ENCODE measurements around the gene ZNF592. TPM values are rescaled to one million over a fixed set of nuclear protein-coding genes. Genes with fewer than 3 reads are reported as not detected.

ZNF592 gene
- total RNA-seq, 1 experiment from 2014 or later, result 49.6 TPM

- H3K36me3 Mint-ChIP-seq (ENCODE audit: insufficient read depth, unreplicated experiment), result peaks cover 27% of the 10 kb centered on the region
- no peaks in the 10 kb centered on the region for H3K9me3 Mint-ChIP-seq (ENCODE audit: low read depth, unreplicated experiment)
- CTCF ChIA-PET, result no interaction called here
- TF ChIP-seq CTCF (IDR thresholded peaks at IDR 0.05; ENCODE audit: unreplicated experiment), result no peak
- BruUV-seq (replicated peaks), result no TSS peak
- peak overlapping the region; percentile 39 for H3K27ac Mint-ChIP-seq (ENCODE audit: unreplicated experiment)
- no peak for DNase-seq
- no peak overlapping the region for H3K4me3 Mint-ChIP-seq (ENCODE audit: low read depth, unreplicated experiment)
- intact Hi-C loops (cut with micrococcal nuclease; ENCODE audit: unreplicated experiment), result no loop called here
- no peaks in the 10 kb centered on the region for H3K27me3 Mint-ChIP-seq (ENCODE audit: unreplicated experiment)
- H3K4me1 Mint-ChIP-seq (ENCODE audit: low read depth, unreplicated experiment), result peaks cover 52% of the 10 kb centered on the region
Measured at GRCh38 chr15:84737005-84737404, 11.4 kb upstream of the ZNF592 start.

- intact Hi-C loops (cut with micrococcal nuclease; ENCODE audit: unreplicated experiment), result no loop called here
- Mint-ChIP-seq H3K9me3 (ENCODE audit: low read depth, unreplicated experiment) (no peaks in the 10 kb centered on the region), H3K27ac (ENCODE audit: unreplicated experiment) (no peak overlapping the region), H3K36me3 (ENCODE audit: insufficient read depth, unreplicated experiment) (peaks cover 3% of the 10 kb centered on the region), H3K27me3 (ENCODE audit: unreplicated experiment) (no peaks in the 10 kb centered on the region), H3K4me1 (ENCODE audit: low read depth, unreplicated experiment) (peaks cover 25% of the 10 kb centered on the region), H3K4me3 (ENCODE audit: low read depth, unreplicated experiment) (no peak overlapping the region)
- BruUV-seq (replicated peaks), result no TSS peak
- CTCF ChIA-PET, result no interaction called here
- TF ChIP-seq CTCF (IDR thresholded peaks at IDR 0.05; ENCODE audit: unreplicated experiment), result no peak
- no peak for DNase-seq
Measured at GRCh38 chr15:84740691-84741090, 7.7 kb upstream of the ZNF592 start.

- BruUV-seq (replicated peaks), result no TSS peak
- DNase-seq, result no peak
- CTCF ChIA-PET, result no interaction called here
- Mint-ChIP-seq H3K36me3 (ENCODE audit: insufficient read depth, unreplicated experiment) (no peaks in the 10 kb centered on the region), H3K4me1 (ENCODE audit: low read depth, unreplicated experiment) (peaks cover 26% of the 10 kb centered on the region), H3K27ac (ENCODE audit: unreplicated experiment) (no peak overlapping the region), H3K9me3 (ENCODE audit: low read depth, unreplicated experiment) (no peaks in the 10 kb centered on the region), H3K27me3 (ENCODE audit: unreplicated experiment) (no peaks in the 10 kb centered on the region), H3K4me3 (ENCODE audit: low read depth, unreplicated experiment) (no peak overlapping the region)
- no peak for TF ChIP-seq CTCF (IDR thresholded peaks at IDR 0.05; ENCODE audit: unreplicated experiment)
- intact Hi-C loops (cut with micrococcal nuclease; ENCODE audit: unreplicated experiment), result no loop called here
Measured at GRCh38 chr15:84741121-84741520, 7.3 kb upstream of the ZNF592 start.

- peak overlapping the region; percentile 94 for H3K4me3 Mint-ChIP-seq (ENCODE audit: low read depth, unreplicated experiment)
- CTCF ChIA-PET, result interaction anchor here (0.6 to 3.3 kb wide), 4 partner anchors 13 to 545 kb away, joined by 3 to 15 read pairs (median 4); partner anchors contain the start of gene SEC11A
- H3K9me3 Mint-ChIP-seq (ENCODE audit: low read depth, unreplicated experiment), result no peaks in the 10 kb centered on the region
- peak; percentile 82 for DNase-seq
- TF ChIP-seq CTCF (IDR thresholded peaks at IDR 0.05; ENCODE audit: unreplicated experiment), result no peak
- H3K27me3 Mint-ChIP-seq (ENCODE audit: unreplicated experiment), result no peaks in the 10 kb centered on the region
- peaks cover 39% of the 10 kb centered on the region for H3K4me1 Mint-ChIP-seq (ENCODE audit: low read depth, unreplicated experiment)
- H3K27ac Mint-ChIP-seq (ENCODE audit: unreplicated experiment), result peak overlapping the region; percentile 84
- peaks cover 35% of the 10 kb centered on the region for H3K36me3 Mint-ChIP-seq (ENCODE audit: insufficient read depth, unreplicated experiment)
- BruUV-seq (replicated peaks), result no TSS peak
- intact Hi-C loops (cut with micrococcal nuclease; ENCODE audit: unreplicated experiment), result no loop called here
Measured at GRCh38 chr15:84747416-84748273, 747 bp upstream of the ZNF592 start.
